AG09319 (cell line): ENCODE data around the gene LAMA2.

ENCODE experiments used
- DNase-seq: peaks from one replicate; pipeline ENCODE4 v3.0.0-alpha.2; 2010; ENCODE audit warnings: low read depth; ENCODE audit errors: extremely low read depth
- CTCF ChIP-seq: IDR thresholded peaks from 2 replicates; pipeline ENCODE4 v1.5.1; 2011; ENCODE audit warnings: low read depth, mild to moderate bottlenecking, inconsistent platforms, low read length, moderate library complexity

The LAMA2 gene

GRCh38 chr6:129346964-129347363 lies 464.0 kb downstream of the LAMA2 start:
- DNase-seq: no peak
- TF ChIP-seq CTCF: no peak

- DNase-seq: no peak
- TF ChIP-seq CTCF: no peak
Observed at GRCh38 chr6:129350278-129350677, 467.3 kb downstream of the LAMA2 start.

- DNase-seq: no peak
- no peak for TF ChIP-seq CTCF
Observed at GRCh38 chr6:129351807-129352206, 468.9 kb downstream of the LAMA2 start.

GRCh38 chr6:129353067-129353466 lies 470.1 kb downstream of the LAMA2 start:
- no peak for TF ChIP-seq CTCF

GRCh38 chr6:129356129-129356528 lies 473.2 kb downstream of the LAMA2 start:
- no peak for DNase-seq
- no peak for TF ChIP-seq CTCF

More at GRCh38 chr6:129353067-129353466, 470.1 kb downstream of the LAMA2 start:
- DNase-seq: no peak

GRCh38 chr6:129359811-129360681 lies 477.1 kb downstream of the LAMA2 start:
- TF ChIP-seq CTCF: no peak
- DNase-seq: no peak

- TF ChIP-seq CTCF: no peak
- no peak for DNase-seq
Observed at GRCh38 chr6:129360682-129360955, 477.7 kb downstream of the LAMA2 start.
